GM19043 (cell line): Measurements from ENCODE around the gene NFYA.
A peak's percentile ranks its signal among the peaks of the same experiment; 100 is the strongest.

Experiments used
- ATAC-seq: cut with Tn5 transposase; IDR thresholded peaks from one replicate; pipeline ENCODE4 v1.9.1; 2021; ENCODE audit warnings: low read depth; ENCODE audit not compliant: unreplicated experiment

Gene NFYA

DNA sequence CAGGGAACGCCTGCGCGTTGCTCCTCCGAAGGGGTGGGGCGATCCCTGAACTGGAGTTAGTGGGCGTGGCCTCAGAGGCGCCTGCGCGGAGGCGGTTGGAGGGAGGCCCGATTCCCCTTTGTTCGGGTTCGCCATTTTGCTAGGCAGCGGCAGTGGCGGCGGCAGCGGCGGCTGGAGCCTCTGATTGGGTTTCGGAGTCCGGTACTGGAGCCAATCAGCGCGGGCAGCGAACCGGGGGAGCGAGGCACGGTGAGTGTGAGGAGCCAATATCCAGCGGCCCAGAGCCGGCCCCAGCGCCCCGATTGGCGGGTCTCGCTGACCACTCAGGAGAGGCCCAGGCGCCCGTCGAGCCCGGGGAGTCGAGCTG is at the start of gene NFYA:
Gene NFYA (plus strand): TSS at position 139 of the 367 bp plus-strand sequence. CDS start 6,116 bp downstream, outside the sequence.
- ATAC-seq, result peak; percentile 51

DNA sequence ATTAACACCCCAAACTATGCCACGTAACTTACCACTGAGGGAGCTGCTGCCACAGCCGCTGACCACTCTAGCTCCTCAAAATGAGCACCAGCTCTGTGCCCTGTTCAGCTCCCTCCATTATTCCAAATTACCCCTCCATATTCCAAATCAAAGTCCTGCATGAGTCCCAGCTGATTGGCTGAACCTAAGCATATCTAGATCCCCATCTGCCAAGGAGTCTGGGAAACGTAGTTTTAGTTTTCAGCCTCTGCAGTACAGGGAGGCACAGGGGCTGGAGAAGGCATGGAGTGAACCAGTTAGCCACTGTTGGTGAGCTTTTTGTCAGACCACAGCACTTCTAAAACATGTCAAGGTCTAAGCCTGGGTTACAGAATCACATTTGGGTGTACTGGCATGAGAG is 49.7 kb upstream of the NFYA start:
- no peak for ATAC-seq

DNA sequence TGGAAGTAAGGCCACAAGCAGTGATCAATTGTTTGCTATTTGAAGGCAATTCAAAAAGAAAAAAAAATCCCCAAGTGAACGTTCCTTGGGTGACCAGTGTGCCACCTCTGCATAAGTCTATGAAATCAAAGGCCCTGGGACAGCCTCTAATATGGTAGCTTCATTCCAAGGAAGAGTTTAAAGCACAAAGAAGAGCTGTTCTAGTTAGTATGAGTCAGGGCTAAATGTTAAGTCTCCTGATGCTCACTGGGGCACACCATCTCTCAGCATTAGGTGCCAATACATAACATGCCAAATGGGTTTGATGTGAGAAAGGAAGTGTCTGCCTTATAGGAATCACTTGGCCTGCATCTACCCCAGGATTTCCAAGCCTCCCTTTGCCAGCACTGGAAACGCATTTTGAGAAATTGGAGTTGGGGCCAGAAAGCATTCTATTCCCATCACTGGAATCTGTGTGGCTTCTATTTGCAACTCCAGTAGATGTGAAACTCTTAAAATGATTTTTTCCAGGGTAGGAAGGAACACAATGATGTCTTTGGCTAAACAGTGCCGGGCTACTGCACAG is 46.7 kb upstream of the NFYA start:
- ATAC-seq, result no peak

DNA sequence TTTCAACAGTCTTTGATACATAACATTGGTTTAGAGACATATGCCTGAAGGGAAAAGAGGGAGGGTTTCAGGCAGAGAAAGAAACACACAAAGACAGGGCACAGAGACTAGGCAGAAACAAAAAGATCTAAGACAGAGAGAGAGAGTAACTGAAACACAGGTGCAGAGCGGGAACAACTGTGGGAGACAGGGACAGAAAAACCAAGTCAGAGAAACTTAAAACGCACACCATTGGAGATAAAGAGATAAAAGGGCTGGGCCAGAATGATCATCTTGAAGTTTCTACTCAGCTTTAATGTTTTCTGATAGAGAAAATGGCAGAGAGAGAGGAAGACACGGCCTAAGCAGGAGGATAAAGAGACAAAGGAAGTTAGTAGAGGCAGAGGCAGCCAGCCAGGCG is 45.5 kb upstream of the NFYA start:
- no peak for ATAC-seq

DNA sequence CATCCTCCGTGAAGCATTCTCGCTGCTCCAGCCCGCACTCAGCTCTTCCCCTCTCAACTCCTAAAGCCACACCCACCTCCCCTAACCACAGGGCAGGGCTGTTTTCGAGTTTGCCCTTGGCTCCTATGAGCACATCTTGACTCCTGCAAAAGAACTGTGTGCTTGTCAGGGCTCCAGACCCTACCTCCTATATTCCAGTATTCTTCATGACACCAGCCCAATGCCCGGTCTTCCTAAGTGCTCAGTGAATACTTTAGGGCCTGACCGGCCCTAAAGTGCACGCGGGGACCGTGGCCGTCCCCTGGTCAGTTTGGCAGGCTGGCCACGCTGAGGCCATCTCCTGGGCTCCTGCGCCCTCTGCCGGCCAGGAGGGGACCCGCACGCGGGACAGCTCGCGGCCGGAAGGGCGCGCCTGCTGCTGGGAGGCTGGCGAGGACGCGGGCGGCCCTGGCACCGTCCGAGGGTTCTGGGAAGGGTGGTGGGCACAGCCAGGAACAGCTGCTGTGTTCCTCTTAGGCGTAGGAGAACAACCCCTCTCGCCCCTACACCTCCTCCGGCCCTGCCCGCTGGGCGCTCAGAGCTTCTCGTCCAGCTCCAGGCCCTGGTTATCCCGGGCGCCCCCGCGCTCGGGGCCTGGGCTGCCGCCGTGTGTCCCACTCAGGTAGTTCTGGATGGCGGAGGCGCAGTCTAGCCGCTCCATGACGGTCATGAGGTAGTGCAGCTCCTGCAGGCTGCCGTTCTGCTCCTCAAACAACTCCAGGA is 44.8 kb upstream of the NFYA start:
- ATAC-seq, result peak; percentile 82

DNA sequence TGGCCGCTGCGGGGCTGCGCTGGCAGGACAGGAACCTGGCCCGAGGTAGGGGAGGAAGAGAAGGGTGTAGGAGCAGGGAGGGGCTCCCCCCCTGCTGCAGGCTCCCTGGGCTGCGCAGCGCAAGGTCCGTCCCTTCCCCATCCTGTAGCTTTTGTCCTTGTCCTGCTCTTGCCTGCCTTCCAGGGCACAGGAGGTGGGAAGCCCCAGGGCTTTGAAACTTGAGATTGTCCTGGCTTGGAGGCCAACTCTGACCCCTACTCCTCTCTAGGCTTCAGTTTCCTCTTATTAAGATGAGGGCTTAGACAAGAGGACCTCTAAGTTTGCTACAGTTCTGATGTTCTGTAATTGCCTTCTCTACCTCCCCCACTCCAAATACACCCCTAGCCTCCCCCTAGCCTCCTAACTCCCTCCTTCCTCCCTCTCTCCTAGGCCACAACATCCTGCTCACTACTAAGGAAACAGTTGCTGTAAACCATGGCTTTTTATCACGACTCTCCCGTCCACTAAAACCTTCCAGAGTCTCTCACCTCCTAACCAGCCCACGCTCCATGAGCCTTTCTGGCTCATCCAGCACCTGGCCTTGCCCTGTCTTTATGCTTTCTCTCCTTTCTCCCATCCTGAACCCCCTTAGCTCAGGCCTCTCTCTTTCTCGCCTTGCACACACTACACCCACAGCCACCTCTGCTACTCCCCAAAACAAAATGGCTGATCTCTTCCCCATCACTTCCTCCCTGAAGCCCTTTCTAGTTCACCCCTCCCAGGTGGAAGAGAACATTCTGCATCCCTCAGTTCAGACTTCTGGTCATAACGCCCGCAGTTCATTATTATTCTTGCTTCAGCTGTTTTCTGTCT is 44.0 kb upstream of the NFYA start:
- peak; percentile 26 for ATAC-seq

DNA sequence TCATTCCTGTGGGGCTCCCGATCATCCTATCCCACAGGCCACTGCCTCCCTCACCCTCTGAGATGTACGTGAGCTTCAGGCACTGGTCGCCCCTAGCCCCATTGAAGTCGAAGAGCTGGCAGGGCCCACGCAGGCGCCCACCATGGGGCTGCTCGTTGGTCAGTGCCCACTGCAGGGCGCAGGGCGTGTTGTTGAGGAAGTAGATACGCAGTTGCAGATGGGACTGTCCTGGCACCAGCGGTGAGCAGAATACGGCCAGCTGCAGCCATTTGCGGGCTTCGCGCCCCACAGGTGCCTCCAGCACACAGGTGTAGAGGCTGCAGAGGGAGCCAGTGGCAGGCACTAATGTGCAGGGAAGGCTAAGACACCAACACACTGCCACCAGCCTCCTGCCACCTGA is 39.9 kb upstream of the NFYA start:
- no peak for ATAC-seq

DNA sequence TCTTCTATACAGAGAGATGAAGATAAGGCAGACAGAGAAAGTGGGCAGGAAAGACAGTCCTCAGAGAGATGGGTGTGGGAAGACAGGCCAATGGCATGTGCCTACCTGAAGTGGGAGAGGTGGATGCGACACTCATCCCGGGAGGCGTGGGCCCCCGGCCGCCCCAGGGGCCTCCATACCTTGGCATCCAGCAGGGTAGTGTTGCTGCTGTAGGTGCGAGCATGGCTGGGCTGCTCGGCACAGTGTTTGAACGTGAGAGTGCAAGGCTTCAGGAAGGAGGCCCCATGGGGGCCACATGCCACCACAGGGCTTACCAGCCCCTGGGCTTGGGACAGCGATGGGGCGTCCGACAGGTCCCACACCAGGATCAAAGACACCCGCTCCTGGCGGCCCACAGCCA is 39.0 kb upstream of the NFYA start:
- no peak for ATAC-seq

DNA sequence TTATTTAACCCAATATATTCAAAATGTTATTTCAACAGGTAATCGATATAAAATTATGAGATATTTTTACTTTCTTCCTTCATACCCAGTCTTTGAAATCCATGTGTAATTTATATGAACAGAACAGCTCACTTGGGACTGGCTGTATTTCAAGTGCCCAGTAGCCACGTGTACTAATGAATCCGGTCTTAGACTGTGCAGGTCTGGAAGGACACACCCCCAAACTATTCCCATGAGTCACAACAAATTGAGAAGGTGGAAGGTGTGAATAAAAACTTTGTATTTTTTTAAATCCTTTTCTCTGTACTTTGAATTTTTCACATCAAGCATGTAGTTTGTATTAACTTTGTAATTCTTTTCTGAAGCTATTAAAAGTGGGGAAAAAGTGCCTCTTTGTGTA is 36.6 kb upstream of the NFYA start:
- ATAC-seq, result no peak

DNA sequence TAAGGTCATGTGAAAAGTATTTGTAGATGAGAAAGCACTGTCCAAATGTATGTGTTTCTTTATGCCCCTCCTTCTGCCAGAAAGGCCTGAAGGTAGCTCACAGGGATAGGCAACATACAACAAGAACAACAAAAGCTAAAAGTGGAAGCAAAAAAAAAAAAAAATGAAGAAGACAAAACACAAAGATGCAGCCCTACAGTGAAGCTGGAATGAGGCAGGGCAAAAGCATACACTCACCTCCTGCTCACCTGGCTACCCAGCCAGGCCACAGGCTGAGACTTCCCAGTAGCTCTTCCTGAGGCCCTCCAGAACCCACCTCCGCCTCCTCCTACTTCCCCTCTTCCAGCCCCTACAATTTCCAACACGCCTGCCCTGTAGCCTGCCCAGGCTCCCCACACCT is 36.2 kb upstream of the NFYA start:
- ATAC-seq, result no peak

DNA sequence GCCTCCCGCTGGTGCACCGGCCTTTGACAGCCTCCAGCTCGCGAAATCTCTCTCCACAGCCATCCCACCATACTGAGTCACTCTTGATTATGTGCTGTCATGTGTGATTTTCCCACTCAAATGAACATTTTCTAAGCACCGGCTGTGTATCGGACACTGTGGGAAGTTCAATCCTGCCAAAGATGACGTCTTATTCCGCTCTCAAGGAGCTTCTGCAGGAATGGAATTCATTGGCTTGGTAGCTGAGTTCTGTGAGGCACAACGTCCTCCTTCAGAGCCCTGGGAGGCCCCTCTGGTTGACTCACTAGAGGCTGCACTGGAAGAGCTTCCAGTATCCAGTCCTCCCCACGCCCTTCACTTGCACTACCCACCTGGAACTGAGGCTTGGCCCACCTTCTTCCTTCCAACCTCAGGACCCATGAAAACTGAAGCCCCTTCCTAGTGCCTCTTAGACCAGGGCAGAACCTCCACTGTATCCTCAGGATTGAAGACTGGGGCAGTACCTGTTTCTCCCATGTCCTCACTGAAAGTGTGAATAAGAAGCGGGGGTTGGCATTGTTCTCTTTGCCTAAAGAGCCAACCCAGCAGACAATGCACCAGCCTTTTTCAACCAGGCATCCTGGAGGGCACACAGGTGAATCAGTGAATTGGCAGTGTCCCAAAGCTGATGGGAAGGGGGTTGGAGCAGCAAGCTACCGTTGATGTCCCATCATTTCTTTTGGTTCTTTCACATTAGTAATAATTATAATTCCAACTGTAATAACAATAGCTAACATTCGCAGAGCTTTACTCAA is 35.5 kb upstream of the NFYA start:
- no peak for ATAC-seq

DNA sequence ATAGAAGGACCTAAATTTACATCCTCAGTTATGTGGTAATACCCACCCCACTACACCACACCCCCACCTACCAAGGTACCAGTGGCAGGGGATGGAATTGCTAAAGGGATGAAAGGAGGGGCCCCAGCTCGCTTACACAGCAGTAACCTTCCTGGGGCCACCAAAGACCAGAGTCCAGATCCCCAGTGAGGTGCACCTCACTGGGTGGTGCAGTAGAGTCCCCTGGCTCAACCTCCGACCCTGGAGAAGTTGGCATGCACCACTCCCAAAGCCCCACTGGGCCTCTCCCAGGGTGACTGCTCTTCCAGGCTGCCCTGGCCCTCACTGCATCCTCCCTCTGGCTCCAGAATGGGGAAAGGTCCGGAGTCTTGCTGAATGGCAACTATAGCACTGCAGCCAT is 34.6 kb upstream of the NFYA start:
- no peak for ATAC-seq

DNA sequence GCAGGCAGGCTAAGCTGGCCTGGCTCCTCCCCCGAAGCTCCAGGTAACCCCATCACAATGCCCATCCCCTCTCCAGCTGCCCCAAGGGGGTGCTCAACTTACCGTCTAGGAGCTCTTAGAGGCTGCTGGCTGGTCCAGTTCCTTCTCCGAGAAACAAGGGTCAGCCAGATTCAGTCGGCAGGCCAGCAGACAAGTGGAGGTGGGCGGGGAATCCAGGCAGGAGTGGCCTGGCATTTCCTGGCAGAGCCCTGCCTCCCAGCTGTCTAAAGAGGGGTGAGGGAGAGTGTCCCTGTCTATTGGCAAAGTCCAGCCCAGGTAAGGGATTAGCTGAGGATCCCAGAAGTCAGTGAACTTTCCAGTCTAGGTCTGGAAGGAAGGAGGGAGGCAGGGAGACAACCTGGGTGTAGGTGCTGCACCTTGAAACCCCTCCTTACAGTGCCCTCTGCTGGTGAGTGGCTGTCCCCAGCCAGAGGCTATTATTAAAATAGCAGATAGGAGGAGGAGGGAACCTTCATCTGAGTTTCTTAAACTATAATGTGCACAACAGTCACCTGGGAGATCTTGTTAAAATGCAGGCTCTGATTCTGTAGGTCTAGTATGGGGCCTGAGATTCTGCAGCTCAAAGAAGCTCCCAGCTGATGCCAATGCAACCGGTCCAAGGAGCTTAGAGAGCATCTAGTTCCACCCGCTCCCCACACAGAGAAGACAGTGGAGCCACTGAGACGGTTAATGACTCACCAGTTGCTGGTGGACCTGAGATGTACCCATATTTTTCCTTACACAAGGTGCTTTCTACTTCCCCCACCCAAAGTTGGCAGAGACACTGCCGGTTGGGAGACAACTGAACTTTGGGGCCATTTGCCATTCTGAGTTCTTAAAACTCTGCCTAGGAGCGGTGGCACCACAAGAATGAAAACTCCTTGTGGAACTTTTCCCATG is 33.4 kb upstream of the NFYA start, which contains the start of gene UNC5CL:
Gene UNC5CL (minus strand): TSS at position 162 of the 939 bp plus-strand sequence. CDS start 4,147 bp downstream, outside the sequence.
- no peak for ATAC-seq

DNA sequence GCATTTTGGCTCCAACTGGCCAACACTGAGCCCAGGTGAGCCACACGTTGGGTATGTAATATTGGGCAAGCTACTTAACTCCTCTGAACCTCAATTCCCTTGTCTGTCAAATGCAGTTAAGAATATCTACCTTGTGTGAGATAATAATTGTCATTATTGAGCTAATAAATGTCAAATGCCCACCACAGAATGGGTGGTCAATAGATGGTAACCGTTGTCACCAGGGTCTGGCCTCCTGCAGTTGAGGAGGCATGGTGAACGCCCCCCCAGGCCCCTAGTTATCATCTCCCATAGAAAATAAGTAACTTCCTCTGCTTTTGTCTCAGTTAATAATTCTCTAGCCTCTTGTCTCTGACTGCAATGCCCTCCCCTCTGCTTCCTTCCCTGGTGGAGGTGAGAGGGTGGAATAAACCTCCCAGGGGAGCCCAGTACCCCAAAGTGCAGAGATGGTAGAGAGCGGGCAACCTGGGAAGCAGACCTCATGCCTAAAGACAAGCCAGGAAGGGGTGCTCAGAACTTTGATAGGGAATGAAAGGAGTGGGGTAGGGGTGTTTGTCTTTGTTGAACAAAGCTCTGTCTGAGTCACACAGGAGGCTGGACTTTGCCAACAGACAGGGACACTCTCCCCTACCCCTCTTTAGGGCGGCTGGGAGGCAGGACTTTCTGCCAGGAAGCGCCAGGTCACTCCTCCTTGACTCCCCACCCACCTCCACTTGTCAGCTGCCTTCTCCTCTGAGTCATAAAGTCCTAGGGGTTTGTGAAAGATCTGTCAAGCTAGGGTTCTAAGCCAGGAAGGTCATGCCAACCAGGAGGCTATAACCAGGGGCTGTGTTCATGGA is 32.5 kb upstream of the NFYA start:
- ATAC-seq, result peak; percentile 68

DNA sequence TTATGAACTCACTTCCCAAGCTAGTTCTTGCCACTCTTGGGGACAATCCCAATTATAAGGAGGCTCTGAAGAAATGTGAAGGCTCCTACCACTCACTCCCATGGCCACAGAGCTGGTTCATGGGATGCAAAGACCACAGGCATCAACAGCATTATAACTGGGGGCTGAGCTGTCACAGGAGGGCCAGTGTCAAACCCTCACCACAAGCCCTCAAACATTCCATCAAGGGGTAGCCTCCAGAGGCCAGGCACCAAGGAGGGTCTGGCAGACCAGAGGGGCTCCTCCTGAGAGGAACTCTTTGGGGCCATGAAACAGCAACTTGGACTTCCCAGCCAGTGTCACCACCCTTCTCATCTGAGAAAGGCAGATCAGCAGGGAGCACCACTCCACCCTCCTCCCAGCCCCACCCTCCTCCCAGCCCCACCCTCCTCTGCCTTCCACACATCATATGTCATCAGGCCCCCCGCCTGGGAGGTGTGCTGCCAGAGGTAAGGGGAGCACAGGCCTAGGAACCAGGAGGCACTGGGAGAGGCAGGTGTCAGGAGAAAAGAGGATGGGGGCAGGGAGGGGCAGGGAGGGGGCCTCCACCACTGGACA is 31.7 kb upstream of the NFYA start:
- no peak for ATAC-seq

DNA sequence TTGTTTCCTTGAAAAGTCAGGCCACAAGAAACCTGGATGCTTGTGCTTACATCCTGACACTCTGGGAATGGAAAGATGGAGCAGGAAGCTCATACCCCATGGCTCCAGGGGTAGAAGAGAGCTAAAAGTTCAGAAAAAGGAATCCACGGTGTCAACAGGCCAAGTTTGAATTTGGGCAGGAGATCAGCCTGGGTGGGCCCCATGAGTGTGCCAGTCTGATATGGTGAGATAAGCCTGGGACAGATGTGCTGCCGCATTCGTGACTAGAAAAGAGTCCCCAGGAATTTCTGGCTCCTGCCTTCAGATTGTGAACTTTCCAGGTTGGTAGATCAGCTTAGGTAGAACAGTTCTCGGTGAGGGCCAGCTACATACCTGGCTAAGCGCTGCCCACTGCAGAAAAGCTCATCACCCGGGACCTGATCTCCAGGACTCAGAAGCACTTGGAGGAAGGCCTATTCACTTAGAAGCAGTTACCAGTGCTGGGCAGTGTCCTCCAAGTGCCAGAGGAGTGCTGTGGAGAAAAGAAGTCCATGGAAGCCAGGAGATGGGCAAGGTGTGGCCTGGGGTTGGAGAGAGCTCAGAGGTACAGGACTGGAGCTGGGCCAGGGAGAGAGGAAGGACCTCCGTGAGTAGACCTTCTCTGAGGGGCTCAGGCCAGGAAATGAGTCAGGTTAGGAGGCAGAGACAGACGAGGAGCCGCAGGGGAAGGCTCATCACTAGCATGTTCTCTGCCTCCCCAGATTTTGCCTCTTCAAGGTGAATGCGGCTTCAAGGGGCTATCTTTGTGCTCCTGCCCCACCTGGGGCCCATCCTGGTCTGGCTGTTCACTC is 30.3 kb upstream of the NFYA start, which contains the start of gene TSPO2:
Gene TSPO2 (plus strand): TSS at position 242 of the 830 bp plus-strand sequence. CDS start 519 bp downstream, at position 761.
- no peak for ATAC-seq

DNA sequence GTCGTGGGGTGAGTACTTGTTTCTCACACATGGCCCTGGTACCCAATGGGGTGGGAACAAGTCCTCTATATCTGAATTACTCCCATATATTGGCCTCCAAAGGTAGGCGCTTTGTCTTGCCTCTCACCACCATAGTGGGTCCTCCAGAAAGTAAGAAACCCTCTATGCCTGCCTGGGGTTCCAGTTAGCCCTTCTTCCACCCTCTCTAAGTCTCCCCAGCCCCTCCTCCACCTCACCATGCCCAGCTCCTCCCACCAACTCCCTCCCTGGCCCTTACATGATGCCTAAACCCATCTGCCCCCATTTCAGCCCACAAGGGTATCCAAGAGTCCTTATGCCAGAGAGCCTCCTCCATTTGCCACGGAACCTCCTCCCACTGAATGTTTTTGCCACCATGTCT is 29.6 kb upstream of the NFYA start:
- no peak for ATAC-seq
